T47D (cell line): ENCODE results near the gene TPBGL.

Experiments used
- DNase-seq, 2 experiments: peaks; one replicate each; pipeline versions ENCODE4 v3.0.0 to v3.0.0-alpha.2; 2011 to 2012; ENCODE audit warnings: low read depth in 1 of 2, low spot score in 1 of 2
- JUND ChIP-seq: IDR thresholded peaks from 2 replicates; pipeline ENCODE4 v1.6.1; 2012; ENCODE audit warnings: low read depth
- in situ Hi-C: cut with HindIII; loops from 2 replicates; pipeline ENCODE4 v1.10.0; 2016; ENCODE audit warnings: low sequenced_read_pairs, low pct_unique_long_range_greater_than_20kb

Gene TPBGL, protein sequence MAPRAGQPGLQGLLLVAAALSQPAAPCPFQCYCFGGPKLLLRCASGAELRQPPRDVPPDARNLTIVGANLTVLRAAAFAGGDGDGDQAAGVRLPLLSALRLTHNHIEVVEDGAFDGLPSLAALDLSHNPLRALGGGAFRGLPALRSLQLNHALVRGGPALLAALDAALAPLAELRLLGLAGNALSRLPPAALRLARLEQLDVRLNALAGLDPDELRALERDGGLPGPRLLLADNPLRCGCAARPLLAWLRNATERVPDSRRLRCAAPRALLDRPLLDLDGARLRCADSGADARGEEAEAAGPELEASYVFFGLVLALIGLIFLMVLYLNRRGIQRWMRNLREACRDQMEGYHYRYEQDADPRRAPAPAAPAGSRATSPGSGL

DNA sequence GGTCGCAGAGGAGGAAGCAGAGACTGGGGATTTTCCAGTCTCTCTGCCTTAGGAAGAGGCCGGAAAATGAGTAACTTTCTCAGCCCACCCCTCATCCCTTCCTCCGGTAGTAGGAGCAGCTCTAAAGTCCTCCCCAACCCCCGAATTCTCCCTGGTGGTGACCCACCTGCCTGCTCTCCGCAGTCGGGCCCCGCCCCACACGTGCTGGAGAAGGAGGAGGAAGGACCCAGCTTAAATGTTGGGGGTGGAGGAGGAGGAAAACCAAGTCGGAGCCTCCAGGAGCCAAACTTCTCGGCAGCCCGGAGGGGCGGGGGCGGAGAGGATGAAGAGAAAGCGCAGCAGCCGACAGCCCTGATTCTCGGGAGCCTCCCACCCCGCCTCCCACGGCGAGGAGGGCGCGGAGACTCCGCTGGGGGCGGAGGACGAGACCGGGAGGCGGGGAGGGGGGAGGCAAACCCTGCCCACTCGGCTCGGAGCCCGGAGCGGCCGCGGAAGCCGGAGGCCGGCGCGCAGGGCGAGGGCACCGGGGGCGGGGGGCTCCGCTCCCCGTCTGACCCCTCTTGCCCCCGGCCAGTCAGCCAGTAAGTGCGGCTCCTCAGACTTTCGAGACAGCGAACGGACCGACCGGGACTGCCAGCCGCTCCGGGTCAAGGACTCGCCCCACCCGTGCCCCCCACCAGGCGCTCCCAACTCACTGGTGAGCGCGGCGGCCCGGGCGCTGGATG is at the start of gene TPBGL:
Gene TPBGL, plus strand, starts transcription at position 464 of the 725 bp plus-strand sequence. CDS start 276 bp downstream, outside the sequence.
- in situ Hi-C loops = no loop called here
- DNase-seq = no peak
- TF ChIP-seq JUND = no peak

DNA sequence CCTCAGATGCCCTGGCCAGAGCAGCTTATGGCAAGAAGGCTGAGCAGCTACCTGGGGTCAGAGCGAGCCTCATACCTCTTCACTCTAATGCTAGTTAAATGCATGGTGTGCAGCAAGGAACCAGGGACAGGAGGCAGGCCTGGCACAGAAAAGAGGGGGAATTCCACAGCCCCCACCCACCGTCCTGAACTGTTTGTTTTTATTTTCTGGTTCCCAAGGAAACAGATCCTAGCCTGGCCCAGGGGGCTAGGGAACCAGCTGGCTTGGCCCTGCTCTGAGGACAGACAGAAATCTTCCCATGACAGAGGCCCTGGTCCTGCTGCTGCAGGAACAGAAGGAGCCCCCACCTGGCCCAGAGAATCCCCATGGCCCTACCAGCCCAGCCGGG is 49.2 kb upstream of the TPBGL start:
- in situ Hi-C loops = no loop called here
- no peak for DNase-seq
- TF ChIP-seq JUND = no peak

DNA sequence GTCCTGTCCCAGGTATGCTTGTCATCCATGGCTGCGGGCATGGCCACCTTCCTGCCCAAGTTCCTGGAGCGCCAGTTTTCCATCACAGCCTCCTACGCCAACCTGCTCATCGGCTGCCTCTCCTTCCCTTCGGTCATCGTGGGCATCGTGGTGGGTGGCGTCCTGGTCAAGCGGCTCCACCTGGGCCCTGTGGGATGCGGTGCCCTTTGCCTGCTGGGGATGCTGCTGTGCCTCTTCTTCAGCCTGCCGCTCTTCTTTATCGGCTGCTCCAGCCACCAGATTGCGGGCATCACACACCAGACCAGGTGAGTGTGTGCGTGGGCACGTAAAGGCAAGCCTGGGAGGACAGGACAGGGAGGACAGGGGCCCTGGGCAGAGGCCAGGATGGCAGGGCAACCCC is 47.3 kb upstream of the TPBGL start:
- no peak for DNase-seq
- in situ Hi-C loops = no loop called here
- TF ChIP-seq JUND = no peak

DNA sequence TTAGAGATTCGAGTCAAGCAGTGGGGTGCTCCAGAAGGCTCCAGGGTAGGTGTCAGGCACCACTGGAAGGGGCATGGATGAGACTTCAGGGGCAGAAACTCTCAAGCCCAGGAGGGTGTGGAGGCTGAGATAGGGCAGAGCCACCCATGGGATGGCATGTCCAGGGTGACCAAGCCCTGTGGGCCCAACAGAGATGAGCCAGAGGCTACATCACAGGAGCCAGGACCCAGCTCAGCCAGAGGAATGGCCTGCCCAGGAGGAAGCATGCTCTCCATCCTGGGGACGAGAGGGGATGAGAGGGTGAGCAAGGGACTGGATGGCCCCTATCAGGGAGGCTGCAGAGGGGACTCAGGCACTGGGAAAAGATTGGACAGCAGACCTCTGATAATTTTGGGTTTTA is 46.9 kb upstream of the TPBGL start:
- no peak for TF ChIP-seq JUND
- no peak for DNase-seq
- in situ Hi-C loops = no loop called here

DNA sequence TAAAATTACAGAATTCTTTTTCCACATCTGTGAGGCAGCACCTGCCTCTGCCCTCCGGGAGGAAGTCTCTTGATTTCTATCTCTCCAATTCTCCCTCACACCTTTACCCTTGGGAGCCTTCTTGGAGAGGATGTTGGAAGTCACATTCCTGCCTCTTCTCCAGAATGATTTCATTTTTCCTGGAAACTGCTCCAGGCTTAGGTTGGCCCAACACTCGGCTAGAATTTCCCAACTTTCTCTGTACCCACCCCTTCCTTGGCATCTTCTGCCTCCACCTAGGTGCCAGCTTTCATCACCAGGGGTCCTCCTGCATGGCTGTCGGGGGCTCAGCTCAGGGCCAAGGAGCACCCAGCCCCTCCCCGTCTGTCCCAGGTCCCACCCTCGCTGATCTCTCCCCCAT is 46.4 kb upstream of the TPBGL start:
- in situ Hi-C loops = no loop called here
- no peak for DNase-seq
- TF ChIP-seq JUND = no peak

DNA sequence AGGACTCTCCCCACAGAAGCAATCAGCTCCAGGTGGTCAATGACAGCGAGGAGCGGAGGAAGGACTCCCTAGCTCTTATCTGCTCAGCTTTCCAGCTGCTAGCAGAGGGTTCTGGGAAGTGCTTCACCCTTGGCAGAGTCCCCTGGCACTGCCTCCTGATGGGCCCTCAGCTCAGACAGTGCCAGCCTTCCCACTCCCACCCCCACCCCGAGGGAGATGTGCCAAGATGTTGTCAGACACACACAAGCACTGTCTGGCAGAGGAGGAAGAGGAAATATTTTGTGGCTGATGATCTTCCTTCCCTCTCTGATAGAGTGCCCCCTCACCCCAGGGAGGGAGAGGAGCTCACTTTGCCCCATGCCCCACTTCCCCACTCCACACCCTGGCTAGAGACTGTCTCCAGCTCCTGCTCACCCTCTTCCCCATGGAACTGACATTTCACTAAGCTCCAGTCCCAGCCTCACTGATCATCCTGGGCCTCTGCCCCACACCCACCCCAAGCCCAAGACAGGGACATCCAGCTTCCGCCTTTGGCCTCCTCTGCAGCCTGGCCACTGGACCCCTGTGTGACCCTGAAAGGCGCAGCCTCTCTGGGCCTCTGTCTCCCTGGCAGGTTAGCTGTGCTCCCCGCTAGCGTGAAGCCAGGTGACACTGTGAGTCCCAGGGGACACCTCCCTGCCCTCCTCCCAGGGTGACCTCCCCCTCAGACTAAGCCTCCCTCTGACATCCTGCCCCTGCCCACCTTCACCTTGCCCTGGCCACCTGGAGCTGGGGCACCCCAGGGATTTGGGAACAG is 45.2 kb upstream of the TPBGL start:
- no peak for DNase-seq
- TF ChIP-seq JUND = no peak
- in situ Hi-C loops = no loop called here

DNA sequence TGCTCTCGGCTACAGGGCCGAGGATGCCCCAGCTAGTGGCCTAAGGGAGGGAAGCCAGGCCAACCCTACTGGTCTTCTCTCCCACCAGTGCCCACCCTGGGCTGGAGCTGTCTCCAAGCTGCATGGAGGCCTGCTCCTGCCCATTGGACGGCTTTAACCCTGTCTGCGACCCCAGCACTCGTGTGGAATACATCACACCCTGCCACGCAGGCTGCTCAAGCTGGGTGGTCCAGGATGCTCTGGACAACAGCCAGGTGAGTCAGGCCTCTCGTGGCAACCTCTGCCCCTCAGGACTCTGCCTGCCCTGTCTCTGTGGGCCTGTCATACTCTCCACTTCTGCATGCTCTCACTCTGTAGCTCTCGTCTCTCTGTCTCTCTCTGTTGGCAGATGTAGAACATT is 44.1 kb upstream of the TPBGL start:
- in situ Hi-C loops = no loop called here
- no peak for DNase-seq
- no peak for TF ChIP-seq JUND

DNA sequence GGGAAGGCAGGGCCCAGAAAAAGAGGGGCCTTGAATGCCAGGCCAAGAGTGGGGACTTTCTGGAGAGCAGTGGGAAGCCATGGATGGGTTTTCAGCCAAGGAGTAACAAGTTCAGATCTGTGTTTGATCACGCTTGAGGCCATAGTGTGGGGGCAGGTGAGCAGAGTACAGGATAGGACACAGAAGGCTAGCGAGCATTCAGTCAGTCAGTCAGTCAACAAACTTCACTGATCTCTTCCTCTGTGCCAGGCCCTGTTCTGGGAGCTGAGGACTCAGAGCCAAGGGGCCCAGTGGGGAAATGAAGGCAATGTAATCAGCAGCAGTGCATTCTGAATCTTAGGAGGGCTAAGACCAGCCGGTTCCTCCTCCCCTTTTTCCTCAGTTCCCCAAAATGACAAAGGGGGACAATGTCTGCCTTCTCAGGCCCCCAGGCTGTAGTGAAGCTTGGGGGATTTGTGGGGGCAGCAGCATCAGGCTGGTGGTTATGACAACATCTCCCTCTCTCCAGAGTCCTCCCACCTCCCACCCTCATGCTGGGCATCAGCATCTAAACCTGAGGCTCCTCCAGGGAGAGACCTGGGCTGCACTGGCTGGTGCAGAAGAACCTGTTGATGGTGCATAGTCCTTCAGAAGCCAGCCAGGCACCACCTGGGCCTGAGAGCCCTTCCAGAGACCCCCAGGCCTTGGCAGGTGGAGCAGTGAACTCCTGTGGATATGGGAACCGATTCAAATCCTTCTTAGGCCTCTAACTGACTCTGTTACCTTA is 42.9 kb upstream of the TPBGL start:
- in situ Hi-C loops = no loop called here
- no peak for DNase-seq
- TF ChIP-seq JUND = no peak

DNA sequence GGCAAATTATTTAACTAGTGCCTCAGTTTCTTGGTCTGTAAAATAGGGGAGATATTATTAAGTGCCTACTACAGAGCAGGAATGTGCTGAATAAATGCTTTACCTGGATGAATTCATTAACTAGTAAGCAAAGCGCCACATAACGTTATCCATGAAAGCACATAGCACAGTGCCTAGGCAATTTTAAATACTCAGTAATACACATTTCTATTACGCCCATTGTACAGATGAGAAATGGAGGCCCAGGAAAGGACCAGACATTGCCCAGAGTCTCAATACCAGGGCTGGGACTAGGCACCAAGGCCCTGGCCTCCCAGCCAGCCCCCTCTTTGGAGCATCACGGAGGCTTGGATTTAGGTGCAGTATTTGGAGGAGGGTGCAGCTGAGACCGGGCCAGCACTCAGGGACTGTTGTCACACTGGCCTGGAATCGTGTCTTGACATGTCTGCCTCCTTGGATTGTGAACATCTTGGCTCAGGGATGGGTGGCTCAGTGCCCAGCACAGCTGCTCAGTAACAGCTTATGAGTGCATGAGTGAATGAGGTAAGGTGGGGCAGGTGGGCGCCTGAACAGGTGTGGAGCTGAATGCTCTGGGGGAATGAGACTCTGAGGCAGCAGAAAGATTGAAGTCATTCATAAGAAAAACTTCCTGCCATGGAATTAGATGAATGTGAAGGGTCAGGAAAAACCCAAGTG is 42.1 kb upstream of the TPBGL start:
- in situ Hi-C loops = no loop called here
- no peak for TF ChIP-seq JUND
- no peak for DNase-seq

DNA sequence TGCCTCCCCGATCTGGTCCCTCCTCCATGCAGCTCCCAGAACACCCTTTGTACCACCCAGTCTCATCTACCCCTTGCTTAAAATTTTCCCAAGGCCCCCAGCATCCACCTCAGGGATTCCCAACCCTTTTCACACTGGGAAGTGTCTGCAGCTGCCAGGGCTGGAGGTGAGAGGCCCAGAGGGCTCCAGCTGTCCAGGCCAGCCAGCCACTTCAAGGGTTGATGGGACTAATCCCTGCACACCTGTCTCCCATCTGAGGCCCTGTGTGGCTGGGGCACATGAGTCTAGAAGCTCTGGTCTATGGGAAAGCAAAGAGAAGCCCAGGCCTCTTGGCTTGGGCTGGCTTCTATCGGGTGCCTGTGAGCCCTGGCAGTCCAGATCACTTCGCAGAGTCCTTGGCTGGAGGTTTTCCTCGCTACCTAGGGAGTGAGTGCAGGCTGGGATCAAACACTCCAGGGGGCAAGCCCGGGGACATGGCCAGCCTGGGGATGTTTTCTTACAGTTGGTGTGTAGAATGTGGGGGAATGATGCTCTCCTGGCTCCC is 41.1 kb upstream of the TPBGL start:
- no peak for TF ChIP-seq JUND
- in situ Hi-C loops = no loop called here
- no peak for DNase-seq

DNA sequence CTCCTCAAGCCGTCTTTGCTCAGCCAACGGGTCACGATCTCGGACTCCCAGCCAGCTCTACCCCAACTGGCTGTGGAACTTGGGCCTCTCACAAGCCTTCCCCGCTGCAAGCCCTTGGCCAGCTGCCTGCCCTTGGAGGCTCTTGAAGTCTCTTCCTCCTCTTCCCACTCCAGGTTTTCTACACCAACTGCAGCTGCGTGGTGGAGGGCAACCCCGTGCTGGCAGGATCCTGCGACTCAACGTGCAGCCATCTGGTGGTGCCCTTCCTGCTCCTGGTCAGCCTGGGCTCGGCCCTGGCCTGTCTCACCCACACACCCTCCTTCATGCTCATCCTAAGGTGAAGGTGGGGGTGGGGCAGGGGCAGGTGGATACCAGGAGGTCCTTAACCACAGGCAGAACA is 40.5 kb upstream of the TPBGL start:
- in situ Hi-C loops = no loop called here
- no peak for TF ChIP-seq JUND
- DNase-seq = no peak
